Trophoblast cell (in vitro differentiated cells and primary cell): ENCODE results near the gene APOL5. TPM values are rescaled to one million over a fixed set of nuclear protein-coding genes. Genes with fewer than 3 reads are reported as not detected.
"Not testable (repeated sequence)": the region's sequence is repeated elsewhere in the genome, so short reads cannot be mapped to it uniquely, and the experiment has no call there.

Source experiments
- DNase-seq, 2 donors: peaks; one replicate each; pipeline ENCODE4 v3.0.0-alpha.2; 2016
- H2AFZ ChIP-seq: 2 replicates; pipeline ENCODE4 v1.6.1; 2013; ENCODE audit warnings: low read length, moderate library complexity, mild to moderate bottlenecking; ENCODE audit not compliant: insufficient read depth, poor library complexity
- H2AK5ac ChIP-seq: 2 replicates; pipeline ENCODE4 v1.6.1; 2013; ENCODE audit warnings: mild to moderate bottlenecking, low read length
- H2BK120ac ChIP-seq: 2 replicates; pipeline ENCODE4 v1.6.1; 2013; ENCODE audit warnings: low read length, mild to moderate bottlenecking, moderate library complexity; ENCODE audit not compliant: insufficient read depth, poor library complexity
- H2BK12ac ChIP-seq: 2 replicates; pipeline ENCODE4 v1.6.1; 2013; ENCODE audit warnings: mild to moderate bottlenecking, low read length, moderate library complexity
- H2BK5ac ChIP-seq: 2 replicates; pipeline ENCODE4 v1.6.1; 2013; ENCODE audit warnings: low read length, low read depth, moderate library complexity, mild to moderate bottlenecking; ENCODE audit not compliant: poor library complexity
- H3K14ac ChIP-seq: 2 replicates; pipeline ENCODE4 v1.6.1; 2013; ENCODE audit warnings: mild to moderate bottlenecking, low read length
- H3K18ac ChIP-seq: 2 replicates; pipeline ENCODE4 v1.6.1; 2013; ENCODE audit warnings: mild to moderate bottlenecking, low read length
- H3K23ac ChIP-seq: 2 replicates; pipeline ENCODE4 v1.6.1; 2013; ENCODE audit warnings: low read length
- H3K27ac ChIP-seq: 2 replicates; pipeline ENCODE4 v1.5.1; 2013; ENCODE audit warnings: low read depth, mild to moderate bottlenecking, inconsistent platforms, low read length, moderate library complexity
- H3K27me3 ChIP-seq: 2 replicates; pipeline ENCODE4 v1.6.1; 2013; ENCODE audit warnings: inconsistent platforms, mild to moderate bottlenecking, low read length, moderate library complexity; ENCODE audit not compliant: insufficient read depth
- H3K36me3 ChIP-seq, 2 experiments: 1 replicate in 1 of 2; 2 replicates in 1 of 2; pipeline ENCODE4 v1.6.1; 2013; ENCODE audit warnings: low read length in 2 of 2, mild to moderate bottlenecking in 2 of 2, moderate library complexity in 1 of 2; ENCODE audit not compliant: insufficient read depth in 2 of 2, control insufficient read depth in 1 of 2
- H3K4ac ChIP-seq: 2 replicates; pipeline ENCODE4 v1.6.1; 2013; ENCODE audit warnings: low read depth, mild to moderate bottlenecking, low read length, moderate library complexity
- H3K4me1 ChIP-seq, 2 experiments: 1 replicate in 1 of 2; 2 replicates in 1 of 2; pipeline ENCODE4 v1.6.1; 2013; ENCODE audit warnings: low read length in 2 of 2, mild to moderate bottlenecking in 2 of 2, moderate library complexity in 1 of 2; ENCODE audit not compliant: insufficient read depth in 2 of 2, control insufficient read depth in 1 of 2
- H3K4me2 ChIP-seq: 2 replicates; pipeline ENCODE4 v1.6.1; 2013; ENCODE audit warnings: inconsistent platforms, mild to moderate bottlenecking, low read length, moderate library complexity
- H3K4me3 ChIP-seq: 2 replicates; pipeline ENCODE4 v1.5.1; 2013; ENCODE audit warnings: mild to moderate bottlenecking, low read depth, low read length, inconsistent platforms
- H3K79me1 ChIP-seq: one replicate; pipeline ENCODE4 v1.6.1; 2013; ENCODE audit warnings: low read length
- H3K79me2 ChIP-seq: 2 replicates; pipeline ENCODE4 v1.6.1; 2013; ENCODE audit warnings: low read length, mild to moderate bottlenecking; ENCODE audit not compliant: control insufficient read depth, insufficient read depth, poor library complexity
- H3K9ac ChIP-seq: 2 replicates; pipeline ENCODE4 v1.6.1; 2013; ENCODE audit warnings: mild to moderate bottlenecking, low read length
- H3K9me3 ChIP-seq: 2 replicates; pipeline ENCODE4 v1.6.1; 2013; ENCODE audit warnings: low read depth, mild to moderate bottlenecking, control low read depth, inconsistent platforms, low read length; ENCODE audit not compliant: insufficient read depth
- H4K12ac ChIP-seq: 2 replicates; pipeline ENCODE4 v1.6.1; 2013; ENCODE audit warnings: low read depth, mild to moderate bottlenecking, low read length, moderate library complexity
- H4K8ac ChIP-seq: 2 replicates; pipeline ENCODE4 v1.6.1; 2013; ENCODE audit warnings: low read depth, mild to moderate bottlenecking, low read length, moderate library complexity
- H4K91ac ChIP-seq: one replicate; pipeline ENCODE4 v1.6.1; 2013; ENCODE audit warnings: low read depth, mild to moderate bottlenecking, low read length, moderate library complexity
- WGBS: extraction: QIAGEN DNeasy Blood & Tissue Kit; methylation state at CpG from one replicate; pipeline ENCODE4 v1.1.7; 2013; ENCODE audit warnings: missing lambda C conversion rate; ENCODE audit not compliant: insufficient read length, insufficient coverage; ENCODE audit errors: extremely low coverage; 5-methylcytosine and 5-hydroxymethylcytosine counted together
- polyA plus RNA-seq: library from polyadenylated mRNA; stranded (reverse); fragments of 200-250 nt; gene quantifications from 2 replicates; pipeline ENCODE4 v1.2.3, GENCODE V29; 2013

The APOL5 gene, protein sequence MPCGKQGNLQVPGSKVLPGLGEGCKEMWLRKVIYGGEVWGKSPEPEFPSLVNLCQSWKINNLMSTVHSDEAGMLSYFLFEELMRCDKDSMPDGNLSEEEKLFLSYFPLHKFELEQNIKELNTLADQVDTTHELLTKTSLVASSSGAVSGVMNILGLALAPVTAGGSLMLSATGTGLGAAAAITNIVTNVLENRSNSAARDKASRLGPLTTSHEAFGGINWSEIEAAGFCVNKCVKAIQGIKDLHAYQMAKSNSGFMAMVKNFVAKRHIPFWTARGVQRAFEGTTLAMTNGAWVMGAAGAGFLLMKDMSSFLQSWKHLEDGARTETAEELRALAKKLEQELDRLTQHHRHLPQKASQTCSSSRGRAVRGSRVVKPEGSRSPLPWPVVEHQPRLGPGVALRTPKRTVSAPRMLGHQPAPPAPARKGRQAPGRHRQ
- not detected in 2 replicates for polyA plus RNA-seq

DNA sequence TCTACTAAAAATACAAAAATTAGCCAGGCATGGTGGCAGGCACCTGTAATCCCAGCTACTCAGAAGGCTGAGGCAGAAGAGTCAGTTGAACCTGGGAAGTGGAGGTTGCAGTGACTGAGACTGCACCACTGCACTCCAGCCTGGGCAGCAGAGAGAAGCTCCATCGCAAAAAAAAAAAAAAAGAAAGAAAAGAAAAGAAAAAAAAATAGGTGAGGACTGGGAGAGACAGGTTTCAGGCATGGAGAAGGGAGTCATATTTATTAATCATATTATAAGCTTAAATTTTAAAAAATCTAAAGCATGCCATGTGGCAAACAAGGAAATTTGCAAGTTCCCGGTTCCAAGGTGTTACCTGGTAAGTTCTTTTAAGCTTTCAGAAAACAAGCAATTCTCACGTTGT, at the start of gene APOL5:
APOL5 (plus strand) TSS at position 301 of the 400 bp plus-strand sequence; CDS start at position 301, 0 bp downstream.
- Histone ChIP-seq H3K9me3 (peaks cover 2% of the 10 kb centered on the region), H2BK5ac (no peak within 1 kb of the TSS), H4K91ac (no peak within 1 kb of the TSS), H3K4me2 (no peak within 1 kb of the TSS), H3K4me3 (no peak within 1 kb of the TSS), H3K36me3 (no peaks in the 10 kb centered on the region), H4K8ac (no peak within 1 kb of the TSS), H3K9ac (no peak within 1 kb of the TSS), H3K4ac (no peak within 1 kb of the TSS), H2BK12ac (no peak within 1 kb of the TSS), H3K79me1 (no peaks in the 10 kb centered on the region), H2AK5ac (no peak within 1 kb of the TSS), H4K12ac (no peak within 1 kb of the TSS), H2BK120ac (no peak within 1 kb of the TSS), H2AFZ (no peak within 1 kb of the TSS), H3K27me3 (no peaks in the 10 kb centered on the region), H3K18ac (no peak within 1 kb of the TSS), H3K23ac (no peak within 1 kb of the TSS), H3K27ac (no peak within 1 kb of the TSS), H3K79me2 (no peaks in the 10 kb centered on the region), H3K4me1 (no peaks in the 10 kb centered on the region), H3K14ac (no peak within 1 kb of the TSS)
- WGBS: no CpG with 5 or more reads among the region's 3 CpGs
- DNase-seq: no peak

DNA sequence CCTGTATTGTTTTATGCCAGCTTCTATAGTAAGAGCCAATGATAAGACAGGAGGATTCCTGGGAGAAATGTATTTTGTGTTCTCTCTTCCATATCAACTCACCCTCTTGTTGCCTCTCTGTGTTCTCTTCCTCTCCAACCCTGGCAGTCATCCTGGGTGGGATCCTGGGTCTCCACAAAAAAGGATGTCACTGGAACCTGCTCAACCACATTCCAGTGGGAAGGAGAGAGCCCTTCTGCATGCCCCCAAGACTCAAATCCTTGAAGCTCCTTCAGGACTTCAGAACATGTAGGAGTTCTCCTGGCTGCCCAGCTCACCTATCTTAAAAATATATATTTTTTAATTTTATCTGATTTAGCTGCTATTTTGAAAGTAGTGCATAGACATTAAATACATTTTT, 43.3 kb upstream of the APOL5 start:
- DNase-seq: no peak
- Histone ChIP-seq H3K14ac (no peak overlapping the region), H3K4ac (no peak overlapping the region), H2AK5ac (no peak overlapping the region), H3K9ac (no peak overlapping the region), H3K36me3 (peaks cover 0 to 2% of the 10 kb centered on the region in 2 experiments), H3K18ac (no peak overlapping the region), H3K4me2 (no peak overlapping the region), H3K27ac (no peak overlapping the region), H3K79me1 (no peaks in the 10 kb centered on the region), H2BK12ac (no peak overlapping the region), H4K8ac (no peak overlapping the region), H3K27me3 (no peaks in the 10 kb centered on the region), H4K12ac (no peak overlapping the region), H3K4me3 (no peak overlapping the region), H4K91ac (no peak overlapping the region), H3K79me2 (no peaks in the 10 kb centered on the region), H2BK120ac (no peak overlapping the region), H2BK5ac (no peak overlapping the region), H3K23ac (no peak overlapping the region), H3K4me1 (peaks cover 0 to 4% of the 10 kb centered on the region in 2 experiments), H2AFZ (no peak overlapping the region), H3K9me3 (peaks cover 2% of the 10 kb centered on the region)

DNA sequence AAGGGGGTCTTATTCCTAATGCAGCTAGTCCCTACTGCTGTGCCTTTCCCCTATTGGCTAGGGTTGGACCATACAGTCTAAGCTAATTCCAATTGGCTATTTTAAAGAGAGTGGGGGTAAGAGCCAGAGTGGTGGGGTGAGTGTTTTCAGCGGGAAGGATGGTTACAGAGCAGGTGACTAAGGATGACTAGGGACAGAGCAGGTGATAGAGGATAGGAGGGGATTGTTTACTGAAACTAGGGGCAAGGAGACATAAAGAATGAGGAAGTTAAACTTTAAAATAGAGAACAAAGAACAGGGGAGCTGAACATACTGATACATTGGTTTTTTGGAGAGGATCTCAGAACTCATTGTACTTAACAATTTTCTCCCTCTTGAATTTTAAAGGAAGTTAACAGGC, 41.6 kb upstream of the APOL5 start:
- not testable (repeated sequence) for H4K8ac ChIP-seq, H3K79me1 ChIP-seq, H3K23ac ChIP-seq, H3K18ac ChIP-seq, H3K27me3 ChIP-seq, H4K12ac ChIP-seq, DNase-seq, H3K36me3 ChIP-seq, H3K14ac ChIP-seq, H4K91ac ChIP-seq, H2AK5ac ChIP-seq, H3K9ac ChIP-seq, H2AFZ ChIP-seq, H2BK120ac ChIP-seq, H2BK5ac ChIP-seq, H3K4ac ChIP-seq, H2BK12ac ChIP-seq, H3K4me2 ChIP-seq, H3K4me1 ChIP-seq, H3K79me2 ChIP-seq, H3K9me3 ChIP-seq, H3K27ac ChIP-seq, H3K4me3 ChIP-seq
- no CpG with 5 or more reads among the region's 1 CpG for WGBS

DNA sequence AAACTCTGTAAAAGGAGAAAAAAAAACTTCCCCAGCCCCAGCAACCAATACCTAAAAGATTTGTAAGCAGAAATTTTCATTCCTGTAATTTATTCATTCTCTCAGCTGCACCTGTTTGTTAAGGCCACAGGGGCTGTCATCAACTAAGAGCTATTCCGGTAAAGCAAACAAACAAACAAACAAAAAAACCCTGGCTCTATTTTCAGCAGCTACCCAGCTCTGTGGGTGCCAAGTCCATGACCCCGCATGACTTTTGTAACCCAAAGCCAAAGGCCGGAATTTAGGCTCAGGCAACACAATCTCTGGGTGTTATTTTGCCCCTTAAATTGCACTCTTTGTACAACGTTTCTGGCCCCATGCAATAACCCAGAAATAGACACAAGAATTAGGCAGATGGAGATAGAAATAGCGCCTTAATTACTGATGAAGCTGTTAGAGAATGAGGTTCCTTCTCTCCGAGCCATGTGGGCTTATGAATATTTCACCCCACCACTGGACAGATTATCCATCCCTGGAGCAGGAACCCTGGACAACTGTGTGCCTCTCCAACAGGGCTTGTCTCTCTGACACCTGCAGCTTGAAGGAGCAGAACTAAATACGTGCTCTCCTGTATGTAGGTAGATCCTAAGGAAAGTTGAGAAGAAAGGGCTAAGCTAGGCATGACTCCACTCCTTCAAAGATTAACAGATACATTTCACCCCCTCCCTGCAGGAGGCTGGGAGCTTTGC, 40.0 kb upstream of the APOL5 start:
- no peak overlapping the region for H3K18ac ChIP-seq
- H2BK12ac ChIP-seq: no peak overlapping the region
- H3K79me2 ChIP-seq: no peaks in the 10 kb centered on the region
- no peak overlapping the region for H3K9ac ChIP-seq
- no peak overlapping the region for H4K8ac ChIP-seq
- no peak overlapping the region for H3K27ac ChIP-seq
- no peak overlapping the region for H3K23ac ChIP-seq
- H4K91ac ChIP-seq: no peak overlapping the region
- H3K14ac ChIP-seq: no peak overlapping the region
- no peak overlapping the region for H3K4ac ChIP-seq
- no peak overlapping the region for H4K12ac ChIP-seq
- H3K4me3 ChIP-seq: no peak overlapping the region
- H2BK5ac ChIP-seq: no peak overlapping the region
- no peak overlapping the region for H2AFZ ChIP-seq
- no peaks in the 10 kb centered on the region for H3K9me3 ChIP-seq
- DNase-seq: no peak
- H3K4me1 ChIP-seq: peaks cover 0 to 4% of the 10 kb centered on the region in 2 experiments
- H3K79me1 ChIP-seq: peaks cover 3% of the 10 kb centered on the region
- no peak overlapping the region for H2AK5ac ChIP-seq
- H3K27me3 ChIP-seq: no peaks in the 10 kb centered on the region
- H3K4me2 ChIP-seq: no peak overlapping the region
- H3K36me3 ChIP-seq: peaks cover 0 to 2% of the 10 kb centered on the region in 2 experiments
- no CpG with 5 or more reads among the region's 7 CpGs for WGBS
- H2BK120ac ChIP-seq: no peak overlapping the region
